Tibial nerve (tissue), 4 donors: Measurements from ENCODE around the gene TGM3. TPM values are rescaled to one million over a fixed set of nuclear protein-coding genes. Genes with fewer than 3 reads are reported as not detected.

ENCODE experiments used
- DNase-seq, 2 donors: peaks; one replicate each; pipeline ENCODE4 v3.0.0-alpha.2; 2019; ENCODE audit warnings: low spot score in 2 of 2
- H3K27ac ChIP-seq, 4 donors: fragments of 200-600 bp; sonication (generic) in 3 of 4; one replicate each; pipeline ENCODE4 v1.5.1; 2017 to 2019; ENCODE audit warnings: mild to moderate bottlenecking in 1 of 4
- H3K27me3 ChIP-seq, 2 donors: fragments of 200-600 bp; sonication (generic) in 1 of 2; one replicate each; pipeline versions ENCODE4 v1.5.1 to v1.6.0; 2017 to 2019
- H3K36me3 ChIP-seq, 3 donors: fragments of 200-600 bp; sonication (generic); one replicate each; pipeline ENCODE4 v1.5.1; 2018 to 2019
- H3K4me1 ChIP-seq, 4 donors: fragments of 200-600 bp; sonication (generic) in 3 of 4; one replicate each; pipeline ENCODE4 v1.5.1; 2017 to 2019
- H3K4me3 ChIP-seq, 4 donors: fragments of 200-600 bp; sonication (generic) in 3 of 4; one replicate each; pipeline ENCODE4 v1.5.1; 2017 to 2019; ENCODE audit warnings: mild to moderate bottlenecking in 1 of 4, moderate library complexity in 1 of 4
- H3K9me3 ChIP-seq, 4 donors: fragments of 200-600 bp; sonication (generic) in 3 of 4; one replicate each; pipeline ENCODE4 v1.5.1; 2017 to 2019
- CTCF ChIP-seq, 5 experiments: fragments of 200-600 bp in 3 of 5; fragments of 450-650 bp in 2 of 5; sonication (generic) in 3 of 5; IDR thresholded peaks; one replicate each; pipeline ENCODE4 v1.5.1; 2016 to 2019; ENCODE audit warnings: antibody characterized with exemption in 5 of 5, mild to moderate bottlenecking in 3 of 5, moderate library complexity in 2 of 5
- EP300 ChIP-seq, 2 donors: sonication (generic); formaldehyde crosslinking; IDR thresholded peaks; one replicate each; pipeline ENCODE4 v1.6.1; 2017; ENCODE audit warnings: antibody characterized with exemption in 2 of 2, mild to moderate bottlenecking in 1 of 2
- POLR2A ChIP-seq, 2 donors: fragments of 450-650 bp; IDR thresholded peaks; one replicate each; pipeline ENCODE4 v1.6.1; 2017; ENCODE audit warnings: antibody characterized with exemption in 2 of 2, mild to moderate bottlenecking in 2 of 2, moderate library complexity in 2 of 2
- WGBS, 2 donors: methylation state at CpG; one replicate each; pipeline ENCODE4 v1.1.5; 2018; 5-methylcytosine and 5-hydroxymethylcytosine counted together
- total RNA-seq, 4 donors: library from RNA; depleted of rRNA; stranded (reverse); fragments of >200 nt; gene quantifications; one replicate each; pipeline ENCODE4 v1.1.0, GENCODE V29; 2016

TGM3 gene
- total RNA-seq, 4 donors from 2014 or later: not detected

GRCh38 chr20:2385026-2385425 is 89.2 kb downstream of the TGM3 start:
- WGBS, 2 donors: 55 to 67% methylated on average over 5 of the region's 5 CpGs
- Histone ChIP-seq H3K4me1 (no peaks in the 10 kb centered on the region), H3K27me3 (no peaks in the 10 kb centered on the region), H3K27ac (no peak overlapping the region), H3K36me3 (no peaks in the 10 kb centered on the region), H3K9me3 (peaks cover 0 to 27% (median 2%) of the 10 kb centered on the region in 4 donors), H3K4me3 (no peak overlapping the region)
- TF ChIP-seq CTCF (IDR thresholded peaks at IDR 0.05) (no peak), EP300 (IDR thresholded peaks at IDR 0.05) (no peak), POLR2A (IDR thresholded peaks at IDR 0.05) (no peak)
- no peak for DNase-seq

GRCh38 chr20:2385496-2385895 is 89.7 kb downstream of the TGM3 start:
- TF ChIP-seq EP300 (IDR thresholded peaks at IDR 0.05) (no peak), POLR2A (IDR thresholded peaks at IDR 0.05) (no peak), CTCF (IDR thresholded peaks at IDR 0.05) (no peak)
- H3K36me3 ChIP-seq: no peaks in the 10 kb centered on the region
- no peaks in the 10 kb centered on the region for H3K4me1 ChIP-seq
- H3K27ac ChIP-seq: no peak overlapping the region
- DNase-seq: no peak
- H3K27me3 ChIP-seq: no peaks in the 10 kb centered on the region
- no peak overlapping the region for H3K4me3 ChIP-seq
- peaks cover 0 to 27% (median 2%) of the 10 kb centered on the region in 4 donors for H3K9me3 ChIP-seq
- 54 to 65% methylated on average over 6 of the region's 6 CpGs for WGBS, 2 donors

- H3K9me3 ChIP-seq: peaks cover 0 to 27% (median 2%) of the 10 kb centered on the region in 4 donors
- H3K36me3 ChIP-seq: no peaks in the 10 kb centered on the region
- no peak overlapping the region for H3K4me3 ChIP-seq
- DNase-seq: no peak
- H3K27me3 ChIP-seq: no peaks in the 10 kb centered on the region
- WGBS, 2 donors: 49 to 52% methylated on average over 5 of the region's 5 CpGs
- no peak overlapping the region for H3K27ac ChIP-seq
- no peaks in the 10 kb centered on the region for H3K4me1 ChIP-seq
- TF ChIP-seq EP300 (IDR thresholded peaks at IDR 0.05): no peak
- TF ChIP-seq POLR2A (IDR thresholded peaks at IDR 0.05): no peak
Measured at GRCh38 chr20:2386516-2387179, 90.8 kb downstream of the TGM3 start.

- no peak overlapping the region for H3K27ac ChIP-seq
- H3K9me3 ChIP-seq: peaks cover 0 to 27% (median 2%) of the 10 kb centered on the region in 4 donors
- no peak overlapping the region for H3K4me3 ChIP-seq
- 36 to 37% methylated on average over 2 of the region's 2 CpGs for WGBS, 2 donors
- TF ChIP-seq POLR2A (IDR thresholded peaks at IDR 0.05) (no peak), CTCF (IDR thresholded peaks at IDR 0.05) (peak in 1 of 5 experiments; percentile 14)
- H3K4me1 ChIP-seq: no peaks in the 10 kb centered on the region
- no peak for DNase-seq
- no peaks in the 10 kb centered on the region for H3K27me3 ChIP-seq
- H3K36me3 ChIP-seq: no peaks in the 10 kb centered on the region
Measured at GRCh38 chr20:2387180-2387577, 91.4 kb downstream of the TGM3 start.

GRCh38 chr20:2387580-2387979 is 91.8 kb downstream of the TGM3 start:
- no peak for TF ChIP-seq POLR2A (IDR thresholded peaks at IDR 0.05)
- TF ChIP-seq CTCF (IDR thresholded peaks at IDR 0.05): no peak
- no peak for TF ChIP-seq EP300 (IDR thresholded peaks at IDR 0.05)
- H3K9me3 ChIP-seq: peaks cover 0 to 27% (median 2%) of the 10 kb centered on the region in 4 donors
- H3K27me3 ChIP-seq: no peaks in the 10 kb centered on the region
- H3K36me3 ChIP-seq: no peaks in the 10 kb centered on the region
- no peak overlapping the region for H3K27ac ChIP-seq
- 75 to 93% methylated on average over 4 of the region's 4 CpGs for WGBS, 2 donors
- no peak for DNase-seq
- no peak overlapping the region for H3K4me3 ChIP-seq
- no peaks in the 10 kb centered on the region for H3K4me1 ChIP-seq

Other genes with a start within 250 kb of the TGM3 start
- 10 to 100 TPM; 13.3 to 26.1 (median 20.5) TPM for gene STK35, start 194.2 kb upstream of the TGM3 start, total RNA-seq
- not detected for gene TGM6, start 84.9 kb downstream of the TGM3 start, total RNA-seq
- 100 to 1,000 TPM; 129 to 198 (median 134) TPM for gene SNRPB, start 174.8 kb downstream of the TGM3 start, total RNA-seq
- 10 to 100 TPM; 12.0 to 15.6 (median 13.6) TPM for gene ZNF343, start 212.9 kb downstream of the TGM3 start, total RNA-seq
- gene TMC2, start 240.6 kb downstream of the TGM3 start, total RNA-seq: under 1 TPM; 0.21 to 0.59 (median 0.26) TPM